Breast epithelium (tissue), 3 donors: ENCODE measurements around the gene PDZD11.

ENCODE experiments used
- POLR2A ChIP-seq: fragments of 450-650 bp; IDR thresholded peaks from one replicate; pipeline ENCODE4 v1.6.1; 2016; ENCODE audit warnings: antibody characterized with exemption, mild to moderate bottlenecking, moderate library complexity
- POLR2AphosphoS5 ChIP-seq, 3 donors: sonication (generic); formaldehyde crosslinking; IDR thresholded peaks; one replicate each; pipeline ENCODE4 v1.6.1; 2017; ENCODE audit warnings: antibody characterized with exemption in 3 of 3
- TF ChIP-seq, protein P1 (sequence below), 3 donors: fragments of 450-650 bp; IDR thresholded peaks; one replicate each; pipeline ENCODE4 v1.5.1; 2016 to 2017; ENCODE audit warnings: antibody characterized with exemption in 3 of 3, mild to moderate bottlenecking in 3 of 3, moderate library complexity in 3 of 3

DNA sequence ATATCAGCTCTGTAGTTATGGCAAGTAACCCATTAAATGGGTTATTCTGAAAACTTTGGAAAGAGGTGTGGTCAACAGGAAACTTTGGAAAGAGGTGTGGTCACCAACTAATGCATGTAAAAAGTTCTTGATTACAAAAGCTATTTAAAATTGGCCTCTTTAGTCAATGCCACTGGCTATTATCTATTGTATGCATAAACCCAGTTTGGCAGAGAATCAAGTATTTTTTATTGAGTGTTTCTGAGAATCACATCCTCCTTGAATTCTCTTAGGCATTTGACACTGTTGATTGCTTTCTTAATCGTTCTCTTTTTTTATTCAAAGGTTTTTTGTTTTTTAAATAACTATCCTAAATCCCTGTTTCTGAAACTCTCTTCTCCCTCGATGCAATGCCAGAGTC is 37.2 kb downstream of the PDZD11 start:
- TF ChIP-seq, protein P1, sequence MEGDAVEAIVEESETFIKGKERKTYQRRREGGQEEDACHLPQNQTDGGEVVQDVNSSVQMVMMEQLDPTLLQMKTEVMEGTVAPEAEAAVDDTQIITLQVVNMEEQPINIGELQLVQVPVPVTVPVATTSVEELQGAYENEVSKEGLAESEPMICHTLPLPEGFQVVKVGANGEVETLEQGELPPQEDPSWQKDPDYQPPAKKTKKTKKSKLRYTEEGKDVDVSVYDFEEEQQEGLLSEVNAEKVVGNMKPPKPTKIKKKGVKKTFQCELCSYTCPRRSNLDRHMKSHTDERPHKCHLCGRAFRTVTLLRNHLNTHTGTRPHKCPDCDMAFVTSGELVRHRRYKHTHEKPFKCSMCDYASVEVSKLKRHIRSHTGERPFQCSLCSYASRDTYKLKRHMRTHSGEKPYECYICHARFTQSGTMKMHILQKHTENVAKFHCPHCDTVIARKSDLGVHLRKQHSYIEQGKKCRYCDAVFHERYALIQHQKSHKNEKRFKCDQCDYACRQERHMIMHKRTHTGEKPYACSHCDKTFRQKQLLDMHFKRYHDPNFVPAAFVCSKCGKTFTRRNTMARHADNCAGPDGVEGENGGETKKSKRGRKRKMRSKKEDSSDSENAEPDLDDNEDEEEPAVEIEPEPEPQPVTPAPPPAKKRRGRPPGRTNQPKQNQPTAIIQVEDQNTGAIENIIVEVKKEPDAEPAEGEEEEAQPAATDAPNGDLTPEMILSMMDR (IDR thresholded peaks at IDR 0.05) = no peak
- TF ChIP-seq POLR2A (no peak), POLR2AphosphoS5 (IDR thresholded peaks at IDR 0.05) (no peak)
